Measurements from ENCODE around the gene KLK11.

Gene KLK11, protein sequence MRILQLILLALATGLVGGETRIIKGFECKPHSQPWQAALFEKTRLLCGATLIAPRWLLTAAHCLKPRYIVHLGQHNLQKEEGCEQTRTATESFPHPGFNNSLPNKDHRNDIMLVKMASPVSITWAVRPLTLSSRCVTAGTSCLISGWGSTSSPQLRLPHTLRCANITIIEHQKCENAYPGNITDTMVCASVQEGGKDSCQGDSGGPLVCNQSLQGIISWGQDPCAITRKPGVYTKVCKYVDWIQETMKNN

DNA sequence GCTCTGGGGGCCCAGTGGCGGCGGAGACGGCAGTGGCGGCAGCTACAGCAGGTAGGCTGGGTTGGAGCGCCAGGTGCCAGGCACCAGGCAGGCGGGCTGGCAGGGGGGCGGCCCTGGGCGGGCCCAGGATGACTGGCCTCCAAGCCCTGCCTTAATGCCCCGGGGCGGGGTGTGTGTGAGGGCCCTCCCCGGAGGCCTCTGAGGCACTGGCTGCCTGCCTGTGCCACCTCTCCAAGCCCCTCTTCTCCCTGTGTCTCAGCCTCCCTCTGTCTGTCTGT is at the start of gene KLK11:
TSS of gene KLK11 (minus strand) at position 63 of the 278 bp plus-strand sequence. CDS start 985 bp downstream, outside the sequence.
- DNase-seq (ENCODE audit: low spot score), result no peak

DNA sequence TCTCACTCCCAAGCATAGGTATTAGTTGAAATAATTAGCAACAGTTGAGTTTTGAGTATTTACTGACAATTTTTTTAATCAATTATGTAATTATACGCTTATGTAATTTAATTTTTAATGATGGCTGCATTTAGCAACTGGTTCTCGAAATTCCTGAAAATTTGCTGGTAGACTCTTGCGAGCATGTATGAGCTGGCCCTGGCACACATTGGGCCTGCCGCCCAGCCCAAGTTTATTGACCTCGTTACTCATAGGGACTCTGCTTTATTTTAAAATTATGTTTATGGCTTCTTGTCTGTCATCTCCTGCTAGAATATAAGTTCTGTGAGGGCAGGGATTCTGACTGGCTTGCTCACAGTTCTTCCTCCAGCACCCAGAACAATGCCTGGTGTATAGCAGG is 49.6 kb upstream of the KLK11 start:
- DNase-seq (ENCODE audit: low spot score), result no peak

DNA sequence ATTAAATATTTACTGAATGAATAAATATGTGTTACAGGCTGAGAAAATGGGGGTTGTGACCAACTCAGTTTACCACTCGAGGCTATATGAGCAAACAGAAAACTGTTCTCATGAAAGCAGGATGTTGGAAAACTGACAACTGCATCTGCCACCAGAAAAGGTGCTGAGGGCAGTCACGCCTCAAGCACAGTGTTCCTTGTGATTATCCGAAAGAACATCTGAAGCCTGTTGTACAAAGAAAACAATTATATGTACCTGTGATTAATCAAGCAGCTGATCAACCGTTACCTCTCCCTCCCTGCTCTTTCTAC is 44.6 kb upstream of the KLK11 start:
- no peak for DNase-seq (ENCODE audit: low spot score)

DNA sequence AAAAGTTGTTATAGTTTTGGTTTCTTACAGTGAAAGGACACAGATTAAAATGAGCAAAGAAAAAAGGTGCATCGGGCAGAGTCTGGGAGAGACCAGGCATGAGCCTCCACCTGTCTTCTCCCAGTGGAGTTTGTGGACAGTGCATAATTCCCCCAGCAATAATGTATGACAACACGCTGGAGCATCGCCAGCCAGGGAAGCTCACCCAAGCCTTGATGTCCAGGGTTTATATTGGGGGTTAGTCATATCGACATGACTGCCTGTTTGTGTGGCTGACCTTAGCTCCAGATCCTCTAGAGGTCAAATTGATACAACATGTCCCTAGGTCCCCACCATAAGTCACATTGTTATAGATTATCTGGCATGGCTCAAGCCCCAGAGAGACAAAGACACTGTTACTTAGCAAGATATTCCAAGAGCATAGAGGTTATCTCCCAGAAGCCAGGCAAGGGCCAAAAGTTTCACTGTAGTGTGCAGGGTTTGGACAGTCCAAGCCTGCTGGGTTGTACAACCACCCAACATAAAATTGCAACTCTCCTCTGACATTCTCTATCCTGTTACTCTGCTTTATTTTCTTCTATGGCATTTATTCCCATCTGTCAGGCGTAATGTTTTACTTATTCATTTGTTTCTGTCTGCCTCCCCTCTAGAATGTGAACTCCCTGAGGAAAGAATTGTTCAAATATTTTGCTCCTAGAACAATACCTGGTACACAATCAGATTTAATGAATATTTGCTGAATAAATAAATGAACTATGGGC is 44.1 kb upstream of the KLK11 start:
- DNase-seq (ENCODE audit: low spot score), result no peak

DNA sequence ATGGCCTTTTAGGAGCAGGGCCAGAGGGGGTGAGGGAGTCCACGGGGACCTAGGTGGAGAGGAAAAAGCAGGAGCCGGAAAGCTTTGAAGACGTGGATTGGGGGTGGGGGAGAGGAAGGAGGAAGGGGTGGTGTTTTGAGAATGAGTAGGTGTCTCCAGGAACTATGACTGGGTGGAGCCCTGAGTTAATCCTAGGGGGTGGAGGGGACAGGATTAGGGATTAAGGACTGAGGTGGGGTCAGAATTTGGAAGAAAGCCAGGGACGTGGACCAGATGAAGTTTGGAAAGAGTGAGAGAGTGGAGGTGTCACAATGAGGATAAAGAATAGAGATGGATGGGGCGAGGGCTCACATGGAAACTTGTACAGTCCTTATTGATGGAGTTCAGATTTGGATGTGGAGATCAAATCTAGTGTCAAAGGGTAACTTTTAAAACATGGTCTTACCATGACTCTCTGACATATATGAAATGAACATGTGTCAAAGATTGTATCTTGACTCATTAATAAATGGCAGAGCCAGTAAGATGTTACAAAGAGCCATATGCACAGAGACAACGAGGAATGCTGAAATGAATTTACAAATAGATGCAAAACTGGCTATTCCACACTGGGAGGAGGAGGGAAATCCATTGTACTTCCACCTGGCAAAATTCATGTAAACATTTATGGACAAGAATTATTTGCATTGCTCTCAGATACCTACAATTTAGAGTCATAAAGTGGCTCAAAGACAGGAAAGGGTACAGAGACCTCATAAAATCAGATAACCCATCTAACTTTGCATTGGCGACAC is 40.2 kb upstream of the KLK11 start:
- no peak for DNase-seq (ENCODE audit: low spot score)

DNA sequence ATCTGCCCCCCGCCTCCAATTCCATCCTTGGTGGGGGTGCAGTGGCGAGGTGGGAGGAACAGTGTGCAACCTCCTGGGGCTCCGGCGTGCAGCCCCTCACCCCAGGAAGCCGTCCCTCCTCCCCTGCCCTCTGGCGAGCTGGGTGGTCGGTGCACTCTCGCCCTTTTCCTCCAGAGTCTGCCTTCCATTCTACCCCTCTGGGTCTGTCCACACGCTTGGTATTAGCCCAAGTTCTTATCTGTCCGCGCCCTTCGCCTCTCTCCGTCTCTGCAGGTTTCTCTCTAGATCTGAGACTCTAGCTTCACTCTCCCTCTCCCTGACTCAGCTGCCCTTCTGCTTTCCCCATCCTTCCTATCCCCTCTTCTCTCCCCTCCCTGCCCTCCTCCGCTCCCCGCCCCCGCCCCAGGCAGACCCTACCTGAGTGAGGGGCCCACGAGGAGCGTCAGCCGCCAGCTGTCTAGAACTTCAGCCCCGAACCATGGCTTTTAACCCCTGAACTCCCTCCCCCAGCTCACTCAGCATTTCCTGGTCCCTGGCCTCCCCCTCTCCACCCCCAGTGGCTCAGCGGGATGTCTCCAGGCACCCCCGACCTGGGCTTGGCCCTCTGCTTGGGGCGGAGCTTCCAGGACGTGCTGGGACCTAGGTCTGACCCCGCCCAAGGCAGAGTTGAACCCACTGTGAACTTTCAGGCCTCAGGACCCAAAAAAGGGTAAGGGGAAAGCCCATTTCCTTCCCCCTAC is 39.0 kb upstream of the KLK11 start:
- DNase-seq (ENCODE audit: low spot score), result no peak

DNA sequence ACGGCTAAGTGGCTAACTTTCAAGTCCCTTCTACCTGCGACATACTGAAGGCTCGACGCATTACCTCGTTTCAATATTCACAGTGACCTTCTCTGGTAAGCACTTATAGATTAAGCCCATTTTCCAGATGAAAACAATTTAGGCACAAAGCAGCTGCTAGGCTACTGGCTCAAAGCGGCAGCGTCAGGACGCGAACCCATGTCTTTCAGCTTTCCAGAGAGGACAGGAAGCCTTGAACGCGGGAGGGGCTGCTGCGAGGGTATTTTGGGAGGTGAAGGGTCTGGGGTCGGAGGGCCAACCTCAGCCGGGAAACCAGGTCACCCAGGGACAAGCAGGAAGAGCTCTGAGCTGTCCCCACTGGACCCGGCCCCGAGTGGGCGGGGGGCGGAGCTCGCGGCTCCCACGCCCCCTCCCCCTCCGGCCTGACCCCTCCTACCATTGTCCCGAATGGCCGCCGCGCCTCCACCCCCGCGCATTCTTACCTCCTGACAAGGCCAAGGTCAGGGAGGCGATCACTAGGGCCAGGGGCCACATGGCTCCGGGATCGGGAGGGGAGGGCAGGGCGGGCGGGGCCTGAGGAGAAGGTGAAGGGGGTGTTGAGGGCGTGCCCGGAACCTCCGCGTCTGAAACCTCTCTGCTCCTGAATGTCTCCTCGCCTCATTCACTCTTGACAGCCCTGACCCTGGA is 38.3 kb upstream of the KLK11 start, which contains the start of gene KLK13:
TSS of gene KLK13 (minus strand) at position 559 of the 687 bp plus-strand sequence. CDS start at position 534, 25 bp downstream.
- DNase-seq (ENCODE audit: low spot score), result no peak

DNA sequence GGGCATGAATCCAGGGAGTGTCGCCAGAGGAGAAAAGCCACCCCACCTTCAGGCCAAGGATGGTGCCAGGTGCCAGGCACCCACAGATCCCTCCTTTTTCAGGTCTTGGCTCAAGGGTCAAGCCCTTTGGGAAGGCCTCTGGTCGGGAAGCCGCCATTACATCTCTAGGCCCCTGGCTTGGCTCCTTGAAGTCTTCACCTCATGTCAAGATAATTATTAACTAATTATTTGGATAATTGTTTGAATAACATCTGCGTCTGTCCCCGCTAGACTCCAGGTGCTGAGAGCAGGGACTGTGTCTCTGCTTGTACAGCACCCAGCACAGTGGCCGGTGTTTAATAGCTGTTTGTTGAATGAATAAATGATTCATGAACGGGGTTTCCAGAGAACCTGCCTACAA is 37.2 kb upstream of the KLK11 start:
- no peak for DNase-seq (ENCODE audit: low spot score)

DNA sequence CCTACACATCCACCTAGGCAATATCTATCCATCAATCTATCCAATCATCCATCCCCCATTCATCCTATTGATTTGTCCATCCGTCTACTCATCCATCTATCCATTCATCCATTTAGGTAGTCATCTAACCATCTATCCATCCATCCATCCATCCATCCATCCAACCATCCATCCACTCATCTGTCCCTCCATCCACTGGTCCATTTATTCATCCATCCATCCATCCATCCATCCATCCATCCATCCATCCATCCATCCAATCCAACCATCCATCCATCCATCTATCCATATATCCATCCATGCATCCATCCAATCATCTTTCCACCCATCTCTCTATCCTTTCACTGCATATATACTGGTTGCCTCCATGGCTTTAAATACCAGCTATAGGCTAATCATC is 34.6 kb upstream of the KLK11 start:
- DNase-seq (ENCODE audit: low spot score), result no peak

DNA sequence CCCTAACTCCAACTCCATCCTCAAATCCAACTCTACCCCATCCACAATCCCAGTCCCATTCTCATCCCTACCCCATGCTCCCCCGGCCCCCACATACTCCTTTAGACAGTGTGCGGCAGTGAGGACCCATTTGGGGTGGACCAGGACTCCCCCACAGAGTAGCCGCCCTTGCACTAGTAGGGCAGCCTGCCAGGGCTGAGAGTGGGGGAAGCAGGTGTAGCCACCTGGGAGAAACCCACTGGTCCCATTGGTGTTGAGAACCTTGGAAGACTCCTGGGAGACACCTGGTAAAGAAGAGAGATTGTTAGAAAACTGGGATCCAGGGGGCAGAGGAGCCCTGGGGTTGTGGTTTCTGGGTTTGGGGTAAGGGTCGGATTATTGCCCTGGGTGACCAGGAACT is 33.9 kb upstream of the KLK11 start:
- no peak for DNase-seq (ENCODE audit: low spot score)

DNA sequence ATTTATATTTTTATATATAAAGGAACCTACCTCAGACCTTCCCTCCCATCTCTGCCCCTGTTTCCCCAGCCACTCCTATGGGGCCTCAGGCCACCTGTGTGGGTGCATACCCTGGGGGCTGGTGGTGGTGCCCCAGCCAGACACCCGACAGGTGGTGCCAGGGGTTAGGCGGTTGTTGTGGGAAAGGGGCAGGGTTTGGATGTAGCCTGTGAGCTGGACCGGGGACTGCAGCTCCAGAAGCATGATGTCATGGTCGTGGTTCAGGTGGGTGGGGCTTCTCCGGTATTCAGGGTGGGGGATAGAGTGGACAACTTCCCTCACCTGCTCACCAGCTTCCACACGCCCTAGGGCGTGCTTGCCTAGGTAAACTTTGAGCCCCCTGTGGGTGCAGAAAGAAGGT is 33.3 kb upstream of the KLK11 start:
- no peak for DNase-seq (ENCODE audit: low spot score)

DNA sequence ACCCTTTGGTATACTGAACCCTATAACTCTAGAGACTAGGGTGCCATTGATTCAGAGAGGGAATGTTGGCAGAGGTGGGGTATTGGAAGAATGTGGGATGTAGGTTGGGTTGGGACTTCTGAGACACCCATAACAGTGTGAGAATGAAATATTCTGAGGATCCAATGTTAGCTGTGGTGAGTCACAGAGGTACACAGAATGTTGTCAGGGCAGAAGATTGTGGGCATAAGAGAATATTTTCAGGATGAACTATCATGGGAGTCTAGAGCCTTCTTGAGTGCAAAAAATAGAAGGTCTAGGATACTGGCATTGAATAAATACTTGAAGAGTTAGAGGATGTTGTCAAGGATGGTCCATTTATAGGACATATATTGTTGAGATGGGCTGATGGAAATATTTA is 29.4 kb upstream of the KLK11 start:
- no peak for DNase-seq (ENCODE audit: low spot score)

DNA sequence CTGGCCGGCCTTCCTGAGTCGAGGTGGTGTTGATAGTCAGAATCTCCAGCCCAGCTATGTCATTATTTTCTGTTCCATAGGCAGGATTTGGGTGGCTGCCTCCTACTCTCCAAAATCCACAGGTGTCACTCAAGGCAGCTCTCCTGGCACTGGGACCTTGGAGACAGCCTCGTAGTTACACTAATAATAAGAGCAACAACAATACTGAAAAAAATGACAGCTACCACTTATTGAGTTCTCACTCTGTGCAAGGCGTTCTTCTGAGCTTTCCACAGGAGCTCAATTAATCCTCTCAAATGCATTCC is 20.6 kb upstream of the KLK11 start:
- no peak for DNase-seq (ENCODE audit: low spot score)

DNA sequence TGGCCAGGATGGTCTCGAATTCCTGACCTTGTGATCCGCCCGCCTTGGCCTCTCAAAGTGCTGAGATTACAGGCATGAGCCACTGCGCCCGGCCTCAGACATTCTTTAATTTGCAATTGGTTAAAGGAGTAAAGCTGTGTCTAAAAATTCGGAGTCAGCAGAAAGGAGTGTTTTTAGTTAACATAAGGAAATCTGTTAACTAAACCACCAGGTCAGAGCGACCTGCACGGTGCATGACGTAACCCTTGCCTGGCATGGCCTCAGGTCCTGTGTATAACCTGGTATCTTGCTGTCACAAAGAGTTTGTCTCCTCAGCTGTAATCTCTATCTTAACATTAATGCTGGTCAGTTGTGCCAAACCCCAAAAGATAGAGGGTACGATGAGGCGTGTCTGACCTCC is 17.9 kb upstream of the KLK11 start:
- no peak for DNase-seq (ENCODE audit: low spot score)

DNA sequence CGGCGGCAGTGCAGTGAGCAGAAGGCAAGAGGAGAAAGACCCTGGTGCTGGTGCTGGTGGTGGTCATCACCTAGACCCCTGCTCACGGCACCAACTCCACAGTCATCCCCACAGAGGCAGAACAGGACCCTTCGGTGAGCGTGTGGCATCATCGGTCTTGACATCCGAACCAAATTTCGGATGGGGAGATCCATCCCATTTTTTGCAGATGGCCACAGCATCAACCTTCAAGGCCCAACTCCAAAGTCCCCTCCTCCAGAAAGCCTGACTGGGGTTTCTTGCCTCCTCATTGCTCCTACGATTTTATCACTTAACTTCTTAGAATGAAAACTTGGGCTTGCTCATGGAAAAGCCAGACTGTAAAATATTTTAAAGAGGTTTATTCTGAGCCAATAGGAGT is 17.1 kb upstream of the KLK11 start:
- no peak for DNase-seq (ENCODE audit: low spot score)

DNA sequence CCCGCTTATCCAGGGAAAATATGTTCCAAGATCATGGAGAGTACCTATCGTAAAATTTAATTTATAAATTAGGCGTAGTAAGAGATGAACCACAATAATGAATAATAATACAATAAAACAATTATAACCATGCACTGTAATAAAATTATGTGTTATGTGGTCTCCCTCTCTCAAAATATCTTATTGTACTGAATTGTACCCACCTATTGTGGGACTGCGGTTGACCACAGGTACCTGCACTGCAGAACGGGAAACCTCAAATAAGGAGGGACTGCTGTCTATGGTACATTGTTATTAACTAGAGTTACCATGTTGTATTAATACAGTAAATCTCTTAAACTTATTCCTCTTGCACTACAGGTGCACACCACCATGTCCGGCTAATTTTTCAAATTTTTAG is 13.7 kb upstream of the KLK11 start:
- no peak for DNase-seq (ENCODE audit: low spot score)

DNA sequence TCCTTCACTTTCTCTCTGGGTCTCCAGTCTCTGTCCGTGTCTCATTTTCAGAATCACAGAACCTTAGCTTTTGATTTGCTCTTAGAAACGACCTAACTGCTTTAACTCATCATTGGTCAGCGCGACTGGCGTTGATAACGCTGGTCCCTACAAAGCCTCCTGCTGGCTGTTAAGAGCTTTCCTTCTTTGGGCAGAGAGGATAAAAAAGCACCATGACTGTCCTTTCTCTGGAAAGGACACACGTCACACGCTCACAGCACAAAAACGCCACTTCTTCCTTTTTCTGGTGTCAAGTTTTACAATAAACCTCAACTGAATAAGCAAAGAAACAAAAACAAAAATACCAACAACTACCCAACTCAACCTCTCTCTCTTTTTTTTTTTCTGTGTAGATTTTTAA is 10.1 kb upstream of the KLK11 start:
- DNase-seq (ENCODE audit: low spot score), result no peak

DNA sequence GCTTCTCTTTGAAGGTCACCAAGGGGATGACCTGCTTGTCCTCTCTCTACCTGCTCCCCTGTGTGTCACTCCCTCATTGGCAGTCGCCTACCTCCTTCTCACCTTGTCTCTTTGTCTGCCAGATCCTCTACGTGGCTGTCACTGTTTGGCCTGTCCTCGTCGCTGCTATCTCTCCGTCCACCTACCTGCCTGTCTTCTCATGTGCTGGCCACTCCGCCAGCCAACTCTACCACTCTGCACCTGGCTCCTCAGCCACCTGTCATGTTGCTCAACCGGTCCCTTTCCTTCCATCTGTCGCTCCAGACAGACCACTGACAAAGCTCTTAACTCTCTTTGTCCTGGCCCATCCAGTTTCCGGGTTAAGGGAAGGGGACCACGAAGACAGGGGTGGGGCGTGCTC is 8.3 kb upstream of the KLK11 start, which contains the start of gene KLK12:
TSS of gene KLK12 (minus strand) at position 299 of the 400 bp plus-strand sequence. CDS start 381 bp downstream, outside the sequence.
- no peak for DNase-seq (ENCODE audit: low spot score)

DNA sequence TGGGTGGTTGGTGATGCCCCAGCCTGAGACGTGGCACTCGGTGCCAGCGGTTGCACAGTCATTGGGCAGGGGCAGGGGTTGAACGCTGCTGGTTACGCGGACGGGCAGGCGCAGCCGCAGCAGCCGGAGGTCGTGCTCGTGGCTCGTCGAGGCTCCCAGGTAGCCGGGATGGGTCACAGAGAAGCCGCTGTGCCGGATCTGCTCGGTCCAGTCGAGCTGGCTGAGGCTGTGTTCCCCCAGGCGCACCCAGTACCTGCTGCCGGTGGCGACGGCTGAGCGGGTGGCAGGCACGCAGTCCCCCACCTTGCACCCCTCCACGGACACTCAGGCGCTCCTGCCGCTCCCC is 5.4 kb upstream of the KLK11 start:
- DNase-seq (ENCODE audit: low spot score), result no peak

DNA sequence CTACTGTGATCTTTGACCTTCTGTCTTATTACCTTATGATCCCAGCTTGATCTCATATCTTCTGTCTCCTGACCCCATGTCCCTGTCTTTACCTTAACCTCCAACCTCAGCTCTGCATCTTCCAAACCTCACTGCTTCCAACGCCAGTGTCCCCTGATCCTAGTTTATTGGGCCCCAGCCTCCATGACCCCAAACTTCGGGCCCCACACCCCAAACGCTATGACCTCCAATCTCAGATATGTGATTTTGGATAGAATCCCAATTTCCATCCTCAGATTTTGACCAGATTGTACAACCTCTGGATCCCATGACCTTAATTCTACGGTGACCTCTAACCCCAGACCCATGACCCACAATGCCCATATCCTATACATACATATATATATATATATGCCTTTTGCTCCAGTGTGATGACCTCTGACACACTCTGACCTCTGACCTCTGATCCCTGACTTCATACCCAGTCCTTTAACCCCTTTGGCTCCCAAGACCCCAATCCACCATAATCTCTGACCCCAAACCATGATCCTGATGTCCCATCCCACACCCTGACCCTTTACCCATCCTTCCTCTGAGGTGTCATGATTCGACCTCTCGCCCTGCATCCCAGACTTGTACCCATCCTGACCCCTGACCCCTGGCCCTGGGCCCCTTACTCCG is 4.9 kb upstream of the KLK11 start:
- no peak for DNase-seq (ENCODE audit: low spot score)

DNA sequence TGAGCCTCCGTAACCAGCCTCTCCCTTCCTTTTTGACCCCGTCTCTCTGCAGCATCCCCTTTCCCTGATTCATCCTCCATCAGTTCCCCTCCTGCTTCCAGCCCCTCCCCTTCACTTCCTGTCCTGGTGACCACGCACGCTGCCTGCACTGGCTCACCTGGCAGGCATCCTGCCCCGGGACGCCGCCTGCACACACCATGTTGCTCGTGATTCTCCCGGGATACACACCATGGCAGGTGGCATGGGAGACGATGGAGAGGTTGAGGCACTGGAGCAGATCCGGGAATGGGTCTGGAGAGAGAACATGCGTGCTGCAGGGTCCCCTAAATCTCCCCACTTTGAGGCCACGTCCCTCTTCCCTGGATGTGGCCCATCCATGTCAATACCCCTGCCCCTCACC is 4.2 kb upstream of the KLK11 start:
- no peak for DNase-seq (ENCODE audit: low spot score)

DNA sequence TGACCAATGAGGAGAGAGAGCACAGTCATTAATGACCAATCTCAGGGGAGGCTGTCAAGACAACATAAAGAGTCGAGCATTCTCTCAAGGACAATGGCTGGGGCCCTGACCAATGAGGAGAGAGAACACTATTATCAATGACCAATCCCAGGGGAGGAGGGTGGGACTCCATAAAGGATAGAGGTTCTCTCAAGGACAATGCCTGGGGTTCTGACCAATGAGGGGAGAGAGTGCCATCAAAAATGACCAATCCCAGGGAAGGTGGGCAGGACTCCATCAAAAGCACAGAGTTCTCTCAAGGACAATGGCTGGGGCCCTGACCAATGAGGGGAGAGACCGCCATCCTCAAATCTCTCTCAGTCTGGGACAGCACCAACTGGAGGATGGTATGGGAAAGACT is 3.3 kb upstream of the KLK11 start:
- peak; percentile 51 for DNase-seq (ENCODE audit: low spot score)

Data from NAMALWA (cell line).